HG03558 (cell line): ENCODE measurements around the gene SPEG.

Source experiments
- ATAC-seq: cut with Tn5 transposase; IDR thresholded peaks from one replicate; pipeline ENCODE4 v1.9.1; 2021; ENCODE audit warnings: moderate number of reproducible peaks; ENCODE audit not compliant: unreplicated experiment; ENCODE audit errors: extremely low read depth

SPEG gene

DNA sequence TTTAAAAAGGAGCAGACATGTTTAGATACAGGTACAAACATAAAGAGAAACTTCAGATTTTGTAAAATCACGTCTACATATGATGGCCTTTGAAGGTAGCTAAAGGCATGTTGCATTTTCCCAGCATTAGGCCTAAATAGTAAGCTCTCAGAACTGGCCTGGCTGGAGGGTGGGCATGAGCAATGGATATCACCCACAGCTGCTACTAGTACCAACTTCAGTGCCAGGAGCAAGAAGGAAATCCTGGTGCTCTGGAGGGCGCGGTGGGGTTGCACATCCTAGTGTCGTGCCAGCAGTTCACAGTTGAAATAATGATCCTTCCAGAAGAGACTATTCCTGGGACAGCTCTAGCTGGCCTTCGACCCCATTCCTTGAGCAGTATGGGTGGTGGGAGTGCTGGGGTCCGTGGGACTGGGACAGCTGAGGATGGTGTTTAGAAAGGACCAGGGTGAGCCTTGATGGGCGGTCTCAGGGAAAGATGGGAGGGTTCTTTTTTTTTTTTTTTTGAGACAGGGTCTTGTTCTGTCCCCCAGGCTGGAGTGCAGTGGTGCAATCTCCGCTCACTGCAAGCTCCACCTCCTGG is 11.6 kb upstream of the SPEG start:
- ATAC-seq = no peak

DNA sequence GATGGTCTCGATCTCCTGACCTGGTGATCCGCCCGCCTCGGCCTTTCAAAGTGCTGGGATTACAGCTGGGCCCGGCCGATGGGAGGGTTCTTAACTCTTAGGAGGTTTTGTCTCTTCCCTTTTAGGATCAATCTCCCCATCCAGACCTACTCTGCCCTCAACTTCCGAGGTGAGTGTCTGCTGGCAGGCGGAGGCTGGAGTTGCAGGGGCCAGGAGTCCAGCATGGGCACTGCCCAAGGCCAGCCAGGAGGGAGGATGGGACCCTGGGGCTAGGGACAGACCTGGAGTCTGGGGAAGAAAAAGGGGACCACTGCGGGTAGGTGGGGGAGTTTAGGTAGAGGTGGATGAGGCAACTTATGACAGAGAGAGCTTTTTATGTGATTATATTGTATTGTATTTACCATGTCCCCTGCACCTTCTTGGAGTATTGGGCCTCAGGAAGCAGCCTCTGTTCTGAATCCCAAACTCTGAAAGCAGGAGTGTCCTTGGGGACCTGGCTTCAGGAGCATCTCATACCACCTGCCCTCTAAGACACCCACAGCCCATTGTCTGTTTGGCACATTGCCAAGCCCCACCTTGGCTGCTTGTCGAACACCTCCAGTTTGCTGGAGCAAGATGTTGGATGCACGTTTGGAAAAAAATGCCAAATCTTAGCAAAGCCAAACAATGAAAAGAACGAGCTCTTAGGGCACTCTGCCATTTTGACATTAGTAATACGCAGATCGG is 10.8 kb upstream of the SPEG start:
- ATAC-seq = no peak

DNA sequence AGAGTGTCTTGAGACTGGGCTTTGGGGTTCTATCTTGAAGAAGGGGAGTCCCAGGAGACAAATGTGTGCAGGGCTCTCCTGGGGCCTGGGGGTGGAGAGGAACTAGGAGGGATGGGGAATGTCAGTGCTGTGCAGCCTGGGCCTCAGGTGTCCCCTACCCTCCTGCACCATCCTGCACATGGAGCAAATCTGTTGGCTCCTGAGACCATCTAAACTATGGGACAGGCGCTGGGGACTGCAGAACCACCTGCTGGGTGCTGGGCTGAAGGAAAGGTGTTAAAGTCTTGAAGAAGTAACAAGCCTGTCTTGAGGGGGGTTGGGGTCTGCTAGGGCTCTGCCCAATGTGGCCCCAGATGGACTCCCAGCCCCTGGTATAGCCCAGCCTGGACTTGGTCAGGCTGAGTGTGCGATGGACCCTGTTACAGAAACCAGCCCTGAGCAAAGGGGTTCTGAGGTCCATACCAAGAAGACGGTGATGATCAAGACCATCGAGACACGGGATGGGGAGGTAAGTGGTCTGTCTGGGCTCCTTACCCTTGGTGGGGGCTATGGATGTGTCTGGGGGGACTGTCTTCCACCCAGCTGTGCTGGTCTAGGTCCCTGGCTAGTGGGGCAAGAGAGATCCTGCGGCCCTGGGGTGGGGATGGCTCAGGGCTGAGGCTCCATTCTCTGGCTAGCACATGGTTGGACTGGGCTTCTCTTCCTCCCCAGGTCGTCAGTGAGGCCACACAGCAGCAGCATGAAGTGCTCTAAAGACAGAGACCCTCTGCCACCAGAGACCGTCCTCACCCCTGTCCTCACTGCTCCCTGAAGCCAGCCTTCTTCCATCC is 9.2 kb upstream of the SPEG start:
- no peak for ATAC-seq

DNA sequence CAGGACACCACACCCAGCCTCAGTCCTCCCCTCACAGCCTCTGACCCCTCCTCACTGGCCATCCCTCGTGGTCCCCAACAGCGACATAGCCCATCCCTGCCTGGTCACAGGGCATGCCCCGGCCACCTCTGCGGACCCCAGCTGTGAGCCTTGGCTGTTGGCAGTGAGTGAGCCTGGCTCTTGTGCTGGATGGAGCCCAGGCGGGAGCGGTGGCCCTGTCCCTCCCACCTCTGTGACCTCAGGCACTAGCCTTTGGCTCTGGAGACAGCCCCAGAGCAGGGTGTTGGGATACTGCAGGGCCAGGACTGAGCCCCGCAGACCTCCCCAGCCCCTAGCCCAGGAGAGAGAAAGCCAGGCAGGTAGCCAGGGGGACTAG is 8.6 kb upstream of the SPEG start:
- no peak for ATAC-seq

- no peak for ATAC-seq
Measured at GRCh38 chr2:219426534-219427136, 8.0 kb upstream of the SPEG start.

GRCh38 chr2:219428469-219428868 is 6.2 kb upstream of the SPEG start:
- no peak for ATAC-seq

DNA sequence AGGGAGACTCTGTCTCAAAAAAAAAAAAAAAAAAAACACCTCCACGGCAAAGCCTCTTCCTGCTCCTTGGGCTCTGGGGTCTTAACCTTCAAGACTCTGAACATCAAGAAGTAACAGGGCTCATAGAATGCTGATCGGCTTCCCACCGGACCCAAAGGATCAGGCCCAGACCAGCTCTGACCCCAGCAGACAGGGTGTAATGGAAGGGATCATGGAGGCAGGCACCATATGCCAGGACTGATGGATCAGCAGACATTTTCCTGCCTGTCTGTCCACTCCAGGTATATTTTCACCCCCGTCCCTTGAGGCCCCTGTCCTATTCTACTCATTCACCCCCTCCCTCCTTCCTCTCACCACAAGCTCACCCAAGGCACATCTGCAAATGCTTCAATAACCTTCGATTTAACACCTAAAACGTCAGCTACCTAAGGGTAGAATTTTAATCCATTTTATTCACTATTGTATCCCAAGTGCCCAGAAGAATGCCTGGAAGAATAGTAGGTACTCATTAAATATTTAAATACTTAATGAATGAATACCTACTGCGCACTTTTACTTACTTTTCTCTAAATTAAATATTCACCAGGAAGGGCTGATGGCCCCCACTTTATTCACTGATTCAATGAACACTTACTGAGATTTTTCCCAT is 4.6 kb upstream of the SPEG start:
- no peak for ATAC-seq

GRCh38 chr2:219430633-219431615 is 3.7 kb upstream of the SPEG start:
- no peak for ATAC-seq

DNA sequence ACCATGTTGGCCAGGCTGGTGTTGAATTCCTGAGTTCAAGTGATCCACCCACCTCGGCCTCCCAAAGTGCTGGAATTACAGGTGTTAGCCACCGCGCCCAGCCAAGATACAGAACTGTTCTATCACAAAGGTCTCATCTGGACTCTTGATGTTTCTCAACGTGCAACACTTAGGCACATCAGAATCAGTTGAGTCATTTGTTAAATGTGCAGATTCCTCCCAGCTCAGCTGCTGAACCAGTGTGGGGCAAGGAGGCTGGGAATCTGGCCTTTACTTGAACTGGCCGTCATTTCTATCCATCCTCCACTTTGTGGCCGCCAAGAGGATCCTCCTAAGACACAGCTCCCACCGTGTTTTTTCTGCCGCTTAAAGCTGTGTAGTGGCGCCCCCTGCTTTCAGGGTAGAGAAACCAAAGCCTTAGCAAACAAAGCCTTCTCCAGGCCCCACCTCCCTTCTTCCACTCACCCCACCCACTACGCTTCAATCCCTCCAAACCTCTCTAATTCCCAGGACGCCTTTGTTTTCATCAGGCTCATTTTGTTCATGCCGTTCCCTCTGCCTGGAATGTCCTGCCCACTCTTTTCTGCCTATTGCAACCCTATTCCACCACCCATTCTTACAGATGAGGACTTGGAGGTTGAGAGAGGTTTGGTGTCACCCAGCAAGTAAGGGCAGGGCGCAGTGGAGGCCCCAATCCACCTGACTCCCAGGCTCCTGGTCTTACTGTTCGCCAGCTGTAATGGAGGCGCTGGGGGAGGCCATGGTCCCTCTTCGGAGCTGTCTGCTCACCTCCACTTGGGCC is 776 bp upstream of the SPEG start:
- no peak for ATAC-seq

GRCh38 chr2:219434468-219434717 is 250 bp upstream of the SPEG start:
- ATAC-seq = no peak

- no peak for ATAC-seq
Measured at GRCh38 chr2:219435701-219436100, 1.1 kb downstream of the SPEG start.

DNA sequence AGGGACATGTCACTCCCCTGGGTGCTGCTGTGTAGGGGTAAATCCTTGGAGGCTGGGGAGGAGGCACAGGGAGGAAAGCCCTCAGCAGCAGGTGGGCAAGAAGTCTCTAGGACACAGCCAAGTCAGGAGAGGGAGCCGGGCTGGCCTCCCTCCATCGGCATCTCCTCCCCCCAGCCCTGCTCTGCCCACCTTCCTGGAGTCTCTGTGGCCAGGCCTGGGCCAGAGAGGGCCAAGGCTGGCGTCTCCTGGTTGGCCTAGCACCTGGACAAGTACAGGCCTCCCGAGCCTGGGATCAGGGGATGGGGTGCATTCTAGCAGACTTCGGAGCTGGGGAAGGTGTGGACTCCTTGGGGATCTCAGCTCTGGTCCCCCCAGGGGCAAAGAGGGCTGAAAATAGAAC is 1.8 kb downstream of the SPEG start:
- no peak for ATAC-seq

GRCh38 chr2:219437141-219437540 is 2.5 kb downstream of the SPEG start:
- ATAC-seq = no peak

DNA sequence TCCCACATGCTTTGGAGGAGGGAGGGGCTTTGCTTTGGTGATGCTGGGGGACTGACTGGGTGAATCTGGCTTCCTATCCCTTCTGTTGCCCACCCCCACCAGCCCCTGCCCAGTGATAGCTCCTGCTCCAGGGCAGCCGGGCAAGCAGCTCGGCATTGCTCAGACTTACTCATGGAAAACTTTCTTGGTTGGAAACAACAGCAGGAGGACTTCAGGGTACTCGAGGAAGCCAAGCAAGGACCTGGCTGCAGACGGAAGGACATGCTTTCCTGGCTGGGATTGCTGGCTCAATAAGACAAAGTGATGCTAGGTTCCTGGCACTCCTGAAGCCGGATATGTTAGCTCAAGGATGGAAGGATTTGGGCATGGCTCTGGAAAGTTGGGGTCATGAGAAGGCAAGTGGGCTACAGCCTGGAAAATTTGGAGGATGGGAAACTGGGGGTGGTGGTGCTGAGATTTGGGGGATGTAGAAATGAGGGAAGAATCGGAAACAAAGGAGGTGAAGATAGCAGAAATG is 3.1 kb downstream of the SPEG start:
- no peak for ATAC-seq

DNA sequence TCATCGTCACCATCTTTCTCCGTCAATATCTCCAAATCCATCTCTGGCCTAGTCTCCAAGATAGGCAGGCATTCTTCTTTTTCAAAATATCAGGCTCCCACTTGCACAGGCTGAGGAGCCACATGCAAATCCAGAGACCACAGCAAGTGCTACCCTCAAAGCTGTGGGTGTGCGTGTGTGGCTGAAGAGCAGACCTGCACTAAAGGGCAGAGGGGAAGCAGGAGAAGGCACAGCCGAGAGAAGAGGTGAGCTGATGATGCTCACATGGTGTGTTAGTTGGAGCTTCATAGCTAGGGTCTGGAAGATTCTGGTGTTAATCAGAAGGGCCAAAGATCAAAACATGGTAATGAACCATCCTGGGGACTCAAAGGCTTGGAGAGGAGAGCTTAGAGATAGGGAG is 3.8 kb downstream of the SPEG start:
- no peak for ATAC-seq

DNA sequence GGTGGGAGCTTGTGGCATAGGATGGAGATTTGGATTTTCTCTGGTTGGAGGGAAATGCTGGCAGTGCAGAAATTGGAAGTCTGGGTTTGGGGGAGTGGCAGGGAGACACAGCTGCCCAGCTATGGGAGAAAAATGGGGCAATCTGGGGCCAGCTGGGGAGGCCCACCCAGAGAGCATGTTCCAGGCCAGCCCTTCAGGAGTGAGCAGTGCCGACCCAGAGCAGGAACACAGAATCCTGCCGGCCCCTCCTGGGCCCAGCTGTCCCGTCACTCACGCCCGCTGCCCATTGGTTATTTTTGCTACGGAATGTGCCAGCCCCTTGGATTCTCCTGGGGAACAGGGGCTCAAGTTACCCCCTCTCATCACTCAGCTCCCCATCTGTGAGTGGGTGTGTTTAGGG is 4.9 kb downstream of the SPEG start:
- ATAC-seq = no peak

DNA sequence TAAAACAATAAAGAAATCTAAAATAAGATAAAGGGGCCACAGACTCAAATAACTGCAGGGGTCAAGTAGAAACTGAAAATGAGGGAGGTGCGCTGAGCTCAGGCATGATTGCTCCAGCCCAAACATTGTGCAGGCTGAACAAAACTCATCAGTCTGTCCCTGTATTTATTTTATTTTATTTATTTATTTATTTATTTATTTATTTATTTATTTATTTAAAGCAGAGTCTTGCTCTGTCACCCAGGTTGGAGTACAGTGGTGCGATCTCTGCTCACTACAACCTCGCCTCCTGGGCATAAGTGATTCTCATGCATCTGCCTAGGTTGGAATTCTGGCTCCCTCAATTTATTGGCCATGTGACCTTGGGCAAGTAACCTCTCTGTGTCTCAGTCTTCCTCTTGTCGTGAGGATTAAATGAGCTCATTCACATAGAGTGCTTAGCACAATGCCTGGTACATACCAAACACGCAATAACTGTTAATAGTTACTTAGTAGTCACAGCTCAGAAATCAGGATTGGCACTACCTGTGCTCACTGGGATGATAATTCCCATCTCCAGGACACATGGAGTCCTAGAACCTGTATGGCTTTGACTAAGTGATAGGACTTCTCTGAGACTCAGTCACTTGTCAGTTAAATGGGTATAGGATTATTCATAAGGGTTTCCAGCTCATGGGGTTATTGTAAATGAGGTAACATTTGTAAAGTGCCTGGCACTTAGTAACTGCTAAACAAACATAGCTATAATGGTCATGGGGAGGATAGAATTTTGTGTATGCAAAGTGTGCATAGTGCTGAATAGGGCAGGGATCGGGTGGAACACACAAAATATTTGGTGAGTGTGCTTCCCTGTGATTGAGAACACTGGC is 6.0 kb downstream of the SPEG start:
- no peak for ATAC-seq
